AG04450 (cell line): Measurements from ENCODE around the gene SERPINA4. TPM values are rescaled to one million over a fixed set of nuclear protein-coding genes. Genes with fewer than 3 reads are reported as not detected.

Experiments used
- CTCF ChIA-PET: fragments of 300-600, 350-600 bp; formaldehyde crosslinking; extraction: SDS; loops from one replicate; lab custom pipeline; 2022; ENCODE audit warnings: antibody characterized with exemption, inconsistent platforms; lab: Charles Lee
- POLR2A ChIA-PET: fragments of 350-600 bp; formaldehyde crosslinking; extraction: SDS; loops from one replicate; lab custom pipeline; 2021; ENCODE audit warnings: antibody characterized with exemption, inconsistent platforms; lab: Yijun Ruan, JAX
- DNase-seq: peaks from one replicate; pipeline ENCODE4 v3.0.0-alpha.2; 2011; ENCODE audit warnings: low read depth, low spot score
- H3K27ac ChIP-seq: one replicate; pipeline ENCODE4 v1.5.1; 2012; ENCODE audit warnings: low read depth, low read length, control low read depth
- H3K27me3 ChIP-seq: one replicate; pipeline ENCODE4 v1.6.0; 2012; ENCODE audit warnings: low read length; ENCODE audit not compliant: control insufficient read depth, insufficient read depth
- H3K4me3 ChIP-seq: 2 replicates; pipeline ENCODE4 v1.5.1; 2011; ENCODE audit warnings: mild to moderate bottlenecking, low read depth, low read length, control low read depth
- H3K9me3 ChIP-seq: 2 replicates; pipeline ENCODE4 v1.5.1; 2012; ENCODE audit warnings: low read length; ENCODE audit not compliant: control insufficient read depth, insufficient read depth
- polyA plus RNA-seq: library from polyadenylated mRNA; depleted of rRNA; stranded (reverse); fragments of >200 nt; gene quantifications from 2 replicates; pipeline ENCODE4 v1.2.3, GENCODE V29; 2011
- TF ChIP-seq, protein P1 (sequence below): IDR thresholded peaks from 2 replicates; pipeline ENCODE4 v1.5.1; 2011; ENCODE audit warnings: low read depth, low read length, control low read depth, inconsistent platforms

Gene SERPINA4
- polyA plus RNA-seq, 1 experiment = not detected

DNA sequence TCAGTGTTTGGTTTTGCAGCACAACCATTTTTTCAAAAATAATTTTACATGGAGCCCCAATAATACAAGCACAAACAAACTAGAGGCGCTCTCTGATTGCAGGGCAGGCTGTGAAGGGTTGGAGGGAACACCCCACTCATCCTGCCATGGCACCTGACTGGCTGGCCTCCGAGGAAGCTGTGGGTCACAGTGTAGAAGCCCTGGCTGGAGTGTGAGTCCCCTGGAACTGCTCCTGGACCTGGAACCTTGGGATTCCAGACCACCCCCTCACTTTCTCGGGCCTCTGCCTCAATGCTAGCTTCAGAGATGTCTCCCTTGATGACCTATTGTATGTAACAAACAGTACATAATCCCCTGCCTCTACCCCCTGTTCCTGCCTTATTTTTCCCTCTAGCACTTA is 37.1 kb upstream of the SERPINA4 start:
- peaks cover 3% of the 10 kb centered on the region; the same call in 1 of the 2 replicates for H3K9me3 ChIP-seq
- TF ChIP-seq, protein P1, sequence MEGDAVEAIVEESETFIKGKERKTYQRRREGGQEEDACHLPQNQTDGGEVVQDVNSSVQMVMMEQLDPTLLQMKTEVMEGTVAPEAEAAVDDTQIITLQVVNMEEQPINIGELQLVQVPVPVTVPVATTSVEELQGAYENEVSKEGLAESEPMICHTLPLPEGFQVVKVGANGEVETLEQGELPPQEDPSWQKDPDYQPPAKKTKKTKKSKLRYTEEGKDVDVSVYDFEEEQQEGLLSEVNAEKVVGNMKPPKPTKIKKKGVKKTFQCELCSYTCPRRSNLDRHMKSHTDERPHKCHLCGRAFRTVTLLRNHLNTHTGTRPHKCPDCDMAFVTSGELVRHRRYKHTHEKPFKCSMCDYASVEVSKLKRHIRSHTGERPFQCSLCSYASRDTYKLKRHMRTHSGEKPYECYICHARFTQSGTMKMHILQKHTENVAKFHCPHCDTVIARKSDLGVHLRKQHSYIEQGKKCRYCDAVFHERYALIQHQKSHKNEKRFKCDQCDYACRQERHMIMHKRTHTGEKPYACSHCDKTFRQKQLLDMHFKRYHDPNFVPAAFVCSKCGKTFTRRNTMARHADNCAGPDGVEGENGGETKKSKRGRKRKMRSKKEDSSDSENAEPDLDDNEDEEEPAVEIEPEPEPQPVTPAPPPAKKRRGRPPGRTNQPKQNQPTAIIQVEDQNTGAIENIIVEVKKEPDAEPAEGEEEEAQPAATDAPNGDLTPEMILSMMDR = no peak
- no peaks in the 10 kb centered on the region for H3K27me3 ChIP-seq
- H3K4me3 ChIP-seq = no peak overlapping the region
- ChIA-PET POLR2A (no interaction called here), CTCF (no interaction called here)
- H3K27ac ChIP-seq = no peak overlapping the region
- no peak for DNase-seq

DNA sequence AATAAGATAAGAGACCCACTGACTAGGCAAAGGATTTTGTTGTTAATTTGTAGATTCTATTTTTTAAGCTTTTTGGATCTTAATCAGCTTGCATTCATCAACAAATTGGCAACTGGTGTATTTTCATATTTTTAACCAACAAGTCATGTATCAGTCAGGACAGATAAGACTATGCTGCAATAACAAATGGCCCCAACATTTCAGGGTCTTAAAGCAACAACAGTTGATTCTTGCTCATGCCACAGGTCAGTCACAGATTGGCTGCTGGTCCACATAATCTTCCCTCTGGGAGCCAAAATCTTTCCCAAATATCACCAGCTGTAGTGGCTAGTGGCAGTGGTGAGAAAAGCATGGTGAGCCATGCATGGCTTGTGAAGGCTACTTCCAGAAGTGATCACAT is 30.1 kb upstream of the SERPINA4 start:
- Histone ChIP-seq H3K4me3 (no peak overlapping the region), H3K9me3 (no peaks in the 10 kb centered on the region), H3K27me3 (peaks cover 2% of the 10 kb centered on the region), H3K27ac (no peak overlapping the region)
- TF ChIP-seq, protein P1 = no peak
- POLR2A ChIA-PET = no interaction called here
- no peak for DNase-seq
- CTCF ChIA-PET = interaction anchor here (4.7 kb wide), 1 partner anchor 18 kb away, joined by 30 read pairs; no protein-coding TSS in a partner anchor

DNA sequence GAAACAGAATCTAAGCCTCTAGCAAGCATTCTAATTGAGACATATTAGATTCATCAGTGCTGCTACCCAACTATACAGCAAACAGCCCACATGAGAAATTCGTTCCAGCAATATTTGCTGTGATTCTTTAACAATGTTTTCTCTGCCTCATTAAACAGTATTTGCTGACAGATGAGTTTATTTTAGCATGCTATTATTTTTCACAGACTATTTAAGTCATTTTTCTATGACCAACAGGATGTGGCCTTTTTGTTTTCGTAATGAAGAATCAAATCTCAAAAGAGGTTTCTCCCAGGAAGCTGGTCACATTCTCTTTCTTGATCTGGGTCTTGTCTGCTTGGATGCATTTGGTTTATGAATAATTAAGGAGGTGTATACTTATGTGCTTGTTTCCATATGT is 28.8 kb upstream of the SERPINA4 start:
- Histone ChIP-seq H3K4me3 (no peak overlapping the region), H3K9me3 (no peaks in the 10 kb centered on the region), H3K27ac (no peak overlapping the region), H3K27me3 (peaks cover 2% of the 10 kb centered on the region)
- TF ChIP-seq, protein P1 = no peak
- ChIA-PET CTCF (interaction anchor here (1.1 to 4.7 kb wide), 4 partner anchors 17 to 109 kb away, joined by 3 to 30 read pairs (median 18); no protein-coding TSS in a partner anchor), POLR2A (no interaction called here)
- no peak for DNase-seq

DNA sequence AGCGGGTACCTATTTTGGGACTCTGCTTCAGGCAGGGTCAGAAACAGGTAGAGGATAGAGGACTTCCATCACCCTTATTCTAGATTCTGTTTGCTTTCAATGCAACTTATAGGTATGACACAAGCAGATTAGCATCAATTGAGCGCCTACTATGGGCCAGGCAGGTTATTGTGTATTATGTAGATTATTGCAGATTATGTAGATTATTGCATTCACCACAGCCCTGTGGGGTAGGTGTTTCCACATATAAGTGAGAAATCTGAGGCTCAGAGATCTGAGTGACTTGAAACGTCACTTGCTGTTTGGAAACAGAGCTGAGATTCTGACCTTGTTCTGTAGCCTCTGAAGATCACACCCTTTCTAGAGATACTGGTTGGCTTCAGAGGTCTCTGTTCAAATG is 25.7 kb upstream of the SERPINA4 start:
- H3K27me3 ChIP-seq = peaks cover 2% of the 10 kb centered on the region
- H3K4me3 ChIP-seq = no peak overlapping the region
- H3K9me3 ChIP-seq = no peaks in the 10 kb centered on the region
- POLR2A ChIA-PET = no interaction called here
- no peak for DNase-seq
- CTCF ChIA-PET = no interaction called here
- H3K27ac ChIP-seq = no peak overlapping the region
- TF ChIP-seq, protein P1 = no peak

DNA sequence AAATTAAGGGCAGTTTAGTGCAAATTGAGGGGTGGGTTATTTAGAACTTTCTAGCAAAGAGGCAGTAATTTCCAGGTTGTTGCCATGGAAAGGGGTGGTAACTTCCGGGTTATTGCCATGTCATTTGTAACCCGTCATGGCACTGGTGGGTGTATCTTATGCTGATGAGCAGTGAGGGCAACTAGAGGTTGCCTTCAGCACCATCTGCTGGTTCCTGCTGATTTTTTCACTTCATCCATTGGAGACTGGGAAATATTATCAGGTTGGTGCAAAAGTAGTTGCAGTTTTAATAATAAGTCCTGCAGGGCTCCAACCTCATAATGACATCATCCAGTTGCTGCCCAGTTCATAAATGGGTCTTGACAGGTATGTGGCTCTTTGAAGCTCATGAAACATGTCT is 24.4 kb upstream of the SERPINA4 start:
- TF ChIP-seq, protein P1 = no peak
- no peak for DNase-seq
- H3K4me3 ChIP-seq = no peak overlapping the region
- H3K27ac ChIP-seq = no peak overlapping the region
- POLR2A ChIA-PET = no interaction called here
- H3K9me3 ChIP-seq = no peaks in the 10 kb centered on the region
- peaks cover 2% of the 10 kb centered on the region for H3K27me3 ChIP-seq
- CTCF ChIA-PET = no interaction called here
